GM23338 (cell line): ENCODE results near the gene DRC7. TPM values are rescaled to one million over a fixed set of nuclear protein-coding genes. Genes with fewer than 3 reads are reported as not detected.

Experiments used
- CREB1 ChIP-seq: fragments of 250-450 bp; sonication (Bioruptor Pico); IDR thresholded peaks from 2 replicates; pipeline ENCODE4 v1.5.0; 2020; ENCODE audit warnings: low read depth, mild to moderate bottlenecking, moderate library complexity
- EZH2phosphoT487 ChIP-seq: fragments of 200-600 bp; sonication (generic); IDR thresholded peaks from one replicate; pipeline ENCODE4 v1.8.1; 2018; ENCODE audit warnings: antibody characterized with exemption; ENCODE audit not compliant: unreplicated experiment
- NANOG ChIP-seq: IDR thresholded peaks from 2 replicates; pipeline ENCODE4 v1.6.1; 2016; ENCODE audit warnings: antibody characterized with exemption, borderline replicate concordance
- ZNF462 ChIP-seq: fragments of 250-450 bp; sonication (Bioruptor Pico); IDR thresholded peaks from 2 replicates; pipeline ENCODE4 v1.5.0; 2020; ENCODE audit warnings: mild to moderate bottlenecking, moderate library complexity
- microRNA-seq: library from miRNA; unstranded; fragments of <30 nt; microRNA quantifications from one replicate; pipeline ENCODE4, GENCODE V29; 2017
- polyA plus RNA-seq: library from polyadenylated mRNA; unstranded; fragments of >200 nt; fragmentation: Nextera tagmentation; extraction: Ambion mirVana; gene quantifications from 2 replicates; pipeline ENCODE4 v1.2.1, GENCODE V29; 2016
- small RNA-seq: library from RNA; depleted of rRNA; stranded (forward); fragments of <200 nt; gene quantifications from one replicate; pipeline ENCODE3, GENCODE V24; 2014; ENCODE audit warnings: low replicate concordance
- total RNA-seq: library from RNA; depleted of rRNA; stranded (reverse); fragments of >200 nt; shearing (Covaris generic); gene quantifications from 2 replicates; pipeline ENCODE4 v1.2.3, GENCODE V29; 2014; rRNA removed

DRC7 gene
- total and polyA plus RNA-seq, 2 experiments from 2014 or later, result not detected

DNA sequence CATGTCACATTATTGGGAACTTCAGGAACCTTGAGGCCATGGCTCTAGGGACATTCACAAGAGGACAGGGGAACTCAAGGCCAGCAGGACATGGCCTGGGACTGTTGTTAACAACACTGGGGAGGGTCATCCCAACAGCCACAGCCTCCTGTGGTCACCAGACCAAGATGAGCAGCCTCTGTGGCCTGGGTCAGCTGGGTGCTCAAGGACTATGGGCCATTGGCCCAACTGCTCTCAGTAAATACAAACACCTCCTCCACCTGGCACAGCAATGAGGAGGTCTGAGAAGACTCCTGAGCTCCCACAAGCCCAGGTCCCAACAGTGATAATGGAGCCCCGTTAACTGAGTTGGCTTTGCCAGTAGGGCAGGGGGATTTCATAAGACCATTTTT lies 86.7 kb downstream of the DRC7 start (continued):
- TF ChIP-seq ZNF462 (CRISPR knock-in tag) (no peak), NANOG (no peak), CREB1 (CRISPR knock-in tag) (no peak), EZH2phosphoT487 (no peak)

Small RNA genes within 50 kb of the gene (microRNA-seq; reads per million reads assigned to microRNA genes)
- not detected for gene MIR6772

Small RNA genes within 50 kb of the gene (small RNA-seq; reads per million reads assigned to genes)
- gene MIR6772, result not detected

Other genes starting within 250 kb of the DRC7 start
- gene CIAPIN1, start 247.4 kb upstream of the DRC7 start, total RNA-seq, result 70.3 and 75.4 TPM in 2 replicates
- gene CIAPIN1, start 247.4 kb upstream of the DRC7 start, polyA plus RNA-seq, result 36.5 and 40.0 TPM in 2 replicates
- gene COQ9, start 247.3 kb upstream of the DRC7 start, total RNA-seq, result 24.7 and 36.3 TPM in 2 replicates
- 26.6 and 28.6 TPM in 2 replicates for gene COQ9, start 247.3 kb upstream of the DRC7 start, polyA plus RNA-seq
- 107 and 123 TPM in 2 replicates for gene POLR2C, start 232.1 kb upstream of the DRC7 start, total RNA-seq
- gene POLR2C, start 232.1 kb upstream of the DRC7 start, polyA plus RNA-seq, result 36.4 and 37.6 TPM in 2 replicates
- 26.6 and 29.1 TPM in 2 replicates for gene DOK4, start 208.3 kb upstream of the DRC7 start, total RNA-seq
- gene DOK4, start 208.3 kb upstream of the DRC7 start, polyA plus RNA-seq, result 11.4 and 12.9 TPM in 2 replicates
- 4.7 and 5.2 TPM in 2 replicates for gene CCDC102A, start 158.2 kb upstream of the DRC7 start, total RNA-seq
- gene CCDC102A, start 158.2 kb upstream of the DRC7 start, polyA plus RNA-seq, result 2.0 and 3.2 TPM in 2 replicates
- 5.5 and 11.1 TPM in 2 replicates for gene ADGRG5, start 152.2 kb upstream of the DRC7 start, total RNA-seq
- gene ADGRG5, start 152.2 kb upstream of the DRC7 start, polyA plus RNA-seq, result 2.2 and 2.6 TPM in 2 replicates
- gene ADGRG1, start 66.2 kb upstream of the DRC7 start, total RNA-seq, result 0.12 and 0.14 TPM in 2 replicates
- 0.09 and 0.47 TPM in 2 replicates for gene ADGRG1, start 66.2 kb upstream of the DRC7 start, polyA plus RNA-seq
- not detected in 2 replicates for gene ADGRG3, start 26.5 kb upstream of the DRC7 start, total RNA-seq
- not detected in 2 replicates for gene ADGRG3, start 26.5 kb upstream of the DRC7 start, polyA plus RNA-seq
- gene KATNB1, start 41.0 kb downstream of the DRC7 start, total RNA-seq, result 65.9 and 68.6 TPM in 2 replicates
- 28.3 and 31.4 TPM in 2 replicates for gene KATNB1, start 41.0 kb downstream of the DRC7 start, polyA plus RNA-seq
- 11.5 and 12.5 TPM in 2 replicates for gene KIFC3, start 107.7 kb downstream of the DRC7 start, total RNA-seq
- gene KIFC3, start 107.7 kb downstream of the DRC7 start, polyA plus RNA-seq, result 4.4 and 6.6 TPM in 2 replicates